HG03342 (cell line): Measurements from ENCODE around the gene SMOC2.

Experiments used
- ATAC-seq: cut with Tn5 transposase; IDR thresholded peaks from one replicate; pipeline ENCODE4 v1.9.1; 2021; ENCODE audit warnings: mild to moderate bottlenecking, moderate library complexity; ENCODE audit not compliant: unreplicated experiment

Gene SMOC2

GRCh38 chr6:168641446-168641845, 200.5 kb downstream of the SMOC2 start:
- ATAC-seq: no peak

- no peak for ATAC-seq
Measured at GRCh38 chr6:168643401-168643800, 202.4 kb downstream of the SMOC2 start.

- no peak for ATAC-seq
Measured at GRCh38 chr6:168645326-168645725, 204.3 kb downstream of the SMOC2 start.

GRCh38 chr6:168647271-168647670, 206.3 kb downstream of the SMOC2 start:
- ATAC-seq: no peak

- no peak for ATAC-seq
Measured at GRCh38 chr6:168648240-168649125, 207.5 kb downstream of the SMOC2 start.

- ATAC-seq: no peak
Measured at GRCh38 chr6:168649209-168649608, 208.2 kb downstream of the SMOC2 start.

- ATAC-seq: no peak
Measured at GRCh38 chr6:168650671-168651111, 209.7 kb downstream of the SMOC2 start.

- no peak for ATAC-seq
Measured at GRCh38 chr6:168655462-168656152, 214.6 kb downstream of the SMOC2 start.

- ATAC-seq: no peak
Measured at GRCh38 chr6:168658059-168658458, 217.1 kb downstream of the SMOC2 start.

- ATAC-seq: no peak
Measured at GRCh38 chr6:168660400-168660945, 219.5 kb downstream of the SMOC2 start.

GRCh38 chr6:168662301-168662936, 221.4 kb downstream of the SMOC2 start:
- no peak for ATAC-seq

GRCh38 chr6:168663041-168663440, 222.1 kb downstream of the SMOC2 start:
- ATAC-seq: no peak

- ATAC-seq: no peak
Measured at GRCh38 chr6:168664956-168665355, 224.0 kb downstream of the SMOC2 start.

GRCh38 chr6:168666170-168666569, 225.2 kb downstream of the SMOC2 start:
- no peak for ATAC-seq

- ATAC-seq: no peak
Measured at GRCh38 chr6:168666699-168667427, 225.9 kb downstream of the SMOC2 start.

- ATAC-seq: no peak
Measured at GRCh38 chr6:168667428-168667805, 226.4 kb downstream of the SMOC2 start.

- no peak for ATAC-seq
Measured at GRCh38 chr6:168670401-168670985, 229.5 kb downstream of the SMOC2 start.

- no peak for ATAC-seq
Measured at GRCh38 chr6:168671028-168671862, 230.3 kb downstream of the SMOC2 start.

GRCh38 chr6:168671863-168672546, 231.0 kb downstream of the SMOC2 start:
- ATAC-seq: no peak
